A549 (cell line): Measurements from ENCODE around the gene PODNL1. TPM values are rescaled to one million over a fixed set of nuclear protein-coding genes. Genes with fewer than 3 reads are reported as not detected.

Source experiments
- ATAC-seq, 2 experiments: fragments of 200-7000 bp in 1 of 2; fragments of >200 bp in 1 of 2; cut with Nextera tagmentation in 1 of 2; cut with Tn5 transposase in 1 of 2; 3 replicates each; pipeline versions ENCODE4 v1.8.0 to v1.9.1; 2018 to 2020; ENCODE audit warnings: mild to moderate bottlenecking in 1 of 2, moderate library complexity in 1 of 2
- CTCF ChIA-PET: fragments of 300-600 bp; sonication (Branson Sonifier 250); formaldehyde crosslinking; extraction: SDS; loops from one replicate; lab custom pipeline; 2021; ENCODE audit warnings: antibody characterized with exemption, inconsistent platforms; lab: Yijun Ruan, JAX
- POLR2A ChIA-PET: fragments of 350-600 bp; formaldehyde crosslinking; extraction: SDS; loops from one replicate; lab custom pipeline; 2021; ENCODE audit warnings: antibody characterized with exemption, inconsistent platforms; lab: Yijun Ruan, JAX
- DNase-seq, 2 experiments: peaks; one replicate each; pipeline versions ENCODE4 v3.0.0 to v3.0.0-alpha.2; 2011 to 2016; ENCODE audit warnings: low read depth in 1 of 2, low spot score in 1 of 2
- FAIRE-seq: peaks from 2 replicates; lab custom pipeline; 2011; peaks lifted over from hg19 to GRCh38; lab: Jason Lieb, UNC
- H3K27ac ChIP-seq, 2 experiments: fragments of >200 bp; sonication (Bioruptor Twin); formaldehyde crosslinking; 3 replicates each; pipeline ENCODE4 v1.5.1; 2016 to 2017
- H3K4me1 ChIP-seq: fragments of >200 bp; sonication (Bioruptor Twin); formaldehyde crosslinking; 3 replicates; pipeline ENCODE4 v1.6.1; 2016
- H3K4me2 ChIP-seq: fragments of >200 bp; sonication (Bioruptor Twin); formaldehyde crosslinking; 3 replicates; pipeline ENCODE4 v1.6.1; 2016
- H3K4me3 ChIP-seq: fragments of >200 bp; sonication (Bioruptor Twin); formaldehyde crosslinking; 3 replicates; pipeline ENCODE4 v1.5.1; 2016
- H3K9me3 ChIP-seq: fragments of >200 bp; sonication (Bioruptor Twin); formaldehyde crosslinking; 3 replicates; pipeline ENCODE4 v1.6.1; 2016
- ATOH8 ChIP-seq: fragments of 250-450 bp; sonication (Bioruptor Pico); IDR thresholded peaks from 2 replicates; pipeline ENCODE4 v1.5.0; 2020; ENCODE audit warnings: low read depth, mild to moderate bottlenecking, moderate library complexity
- CBX8 ChIP-seq: fragments of 200-600 bp; sonication (generic); IDR thresholded peaks from 2 replicates; pipeline ENCODE4 v1.6.1; 2016
- CHD2 ChIP-seq: fragments of 150-350 bp; IDR thresholded peaks from 2 replicates; pipeline ENCODE4 v1.6.1; 2014; ENCODE audit warnings: low read length; ENCODE audit not compliant: partially characterized antibody
- CHD4 ChIP-seq: fragments of 200-600 bp; sonication (generic); IDR thresholded peaks from 2 replicates; pipeline ENCODE4 v1.6.1; 2016; ENCODE audit warnings: antibody characterized with exemption, mild to moderate bottlenecking, borderline replicate concordance
- CTCF ChIP-seq: fragments of >200 bp; sonication (Bioruptor Twin); formaldehyde crosslinking; IDR thresholded peaks from 3 replicates; pipeline ENCODE4 v1.5.1; 2016
- E2F6 ChIP-seq: IDR thresholded peaks from 2 replicates; pipeline ENCODE4 v1.6.1; 2012; ENCODE audit warnings: low read depth, borderline replicate concordance
- EHMT2 ChIP-seq: fragments of 200-600 bp; sonication (generic); IDR thresholded peaks from 2 replicates; pipeline ENCODE4 v1.6.1; 2016; ENCODE audit warnings: antibody characterized with exemption, low read depth, mild to moderate bottlenecking, moderate library complexity
- ESRRA ChIP-seq: fragments of 150-350 bp; IDR thresholded peaks from 2 replicates; pipeline ENCODE4 v1.6.1; 2014; ENCODE audit warnings: mild to moderate bottlenecking, low read length, borderline replicate concordance
- FOSB ChIP-seq: fragments of 250-450 bp; sonication (Bioruptor Pico); IDR thresholded peaks from 2 replicates; pipeline ENCODE4 v1.5.0; 2020; ENCODE audit warnings: mild to moderate bottlenecking, moderate library complexity
- HEYL ChIP-seq: fragments of 250-450 bp; sonication (Bioruptor Pico); IDR thresholded peaks from 2 replicates; pipeline ENCODE4 v1.8.0; 2021; ENCODE audit warnings: mild to moderate bottlenecking, moderate library complexity
- HOXB5 ChIP-seq: fragments of 250-450 bp; sonication (Bioruptor Pico); IDR thresholded peaks from 2 replicates; pipeline ENCODE4 v1.5.0; 2020; ENCODE audit warnings: mild to moderate bottlenecking, moderate library complexity
- JUNB ChIP-seq: fragments of >200 bp; sonication (Bioruptor Twin); formaldehyde crosslinking; IDR thresholded peaks from 2 replicates; pipeline ENCODE4 v1.6.1; 2016
- MAFK ChIP-seq: fragments of 450-650 bp; IDR thresholded peaks from 2 replicates; pipeline ENCODE4 v1.6.1; 2014; ENCODE audit not compliant: partially characterized antibody
- NPAS2 ChIP-seq: fragments of 250-450 bp; sonication (Bioruptor Pico); IDR thresholded peaks from 2 replicates; pipeline ENCODE4 v1.8.0; 2022; ENCODE audit warnings: mild to moderate bottlenecking, moderate library complexity, borderline replicate concordance
- PHF8 ChIP-seq: fragments of 200-600 bp; sonication (generic); IDR thresholded peaks from 2 replicates; pipeline ENCODE4 v1.6.1; 2016; ENCODE audit warnings: low read depth, mild to moderate bottlenecking, antibody characterized with exemption, moderate library complexity, borderline replicate concordance
- RARB ChIP-seq: fragments of 250-450 bp; sonication (Bioruptor Pico); IDR thresholded peaks from 2 replicates; pipeline ENCODE4 v1.8.0; 2021; ENCODE audit warnings: mild to moderate bottlenecking, moderate library complexity
- RCOR1 ChIP-seq: fragments of 150-350 bp; IDR thresholded peaks from 2 replicates; pipeline ENCODE4 v1.6.1; 2014; ENCODE audit warnings: antibody characterized with exemption, low read length, low read depth
- RFX5 ChIP-seq: fragments of 450-650 bp; IDR thresholded peaks from 2 replicates; pipeline ENCODE4 v1.7.1; 2014; ENCODE audit warnings: antibody characterized with exemption, mild to moderate bottlenecking, moderate library complexity
- RNF2 ChIP-seq: fragments of 200-600 bp; sonication (generic); IDR thresholded peaks from 2 replicates; pipeline ENCODE4 v1.6.1; 2016; ENCODE audit warnings: low read depth, mild to moderate bottlenecking, antibody characterized with exemption, moderate library complexity, borderline replicate concordance
- SMC3 ChIP-seq: fragments of >200 bp; sonication (Bioruptor Twin); formaldehyde crosslinking; IDR thresholded peaks from 3 replicates; pipeline ENCODE4 v1.6.1; 2018; ENCODE audit warnings: inconsistent platforms
- TFCP2L1 ChIP-seq: fragments of 250-450 bp; sonication (Bioruptor Pico); IDR thresholded peaks from 2 replicates; pipeline ENCODE4 v1.5.0; 2021; ENCODE audit warnings: mild to moderate bottlenecking
- ZFP36 ChIP-seq: fragments of 450-650 bp; IDR thresholded peaks from 2 replicates; pipeline ENCODE4 v1.6.1; 2014; ENCODE audit warnings: borderline replicate concordance; ENCODE audit not compliant: partially characterized antibody
- ZNF302 ChIP-seq: fragments of 250-450 bp; sonication (Bioruptor Pico); IDR thresholded peaks from 2 replicates; pipeline ENCODE4 v1.9.0; 2021; ENCODE audit warnings: inconsistent platforms, mild to moderate bottlenecking, moderate library complexity
- WGBS: methylation state at CpG from one replicate; pipeline ENCODE4 v1.1.6; 2017; ENCODE audit errors: missing lambda C conversion rate; 5-methylcytosine and 5-hydroxymethylcytosine counted together
- polyA plus RNA-seq, 4 experiments: library from polyadenylated mRNA; depleted of rRNA in 3 of 4; stranded (reverse); fragments of >200 nt; fragmentation: RNase III in 1 of 4; extraction: RNeasy Plus Mini Kit Qiagen cat#74134 plus additional on column Dnase treatment in 1 of 4; gene quantifications; 2 replicates in 3 of 4; 3 replicates in 1 of 4; pipeline ENCODE4 v1.2.3, GENCODE V29; 2011 to 2017

Gene PODNL1
- polyA plus RNA-seq, 2 of the 4 experiments (the other 2 are of a cell fraction), result 0.79 to 1.3 TPM

GRCh38 chr19:13959962-13960862 is 22.0 kb upstream of the PODNL1 start:
- CTCF ChIA-PET, result interaction anchor here (0.6 to 2.3 kb wide), 5 partner anchors 7 to 186 kb away, joined by 4 to 5 read pairs (median 4); partner anchors contain the start of gene C19orf53

GRCh38 chr19:13959141-13959961 is 21.1 kb upstream of the PODNL1 start:
- Histone ChIP-seq H3K4me3 (no peak overlapping the region), H3K4me2 (no peak overlapping the region), H3K27ac (no peak overlapping the region), H3K9me3 (no peaks in the 10 kb centered on the region), H3K4me1 (no peaks in the 10 kb centered on the region)
- no peak for DNase-seq
- TF ChIP-seq PHF8 (no peak), ATOH8 (CRISPR knock-in tag) (no peak), EHMT2 (no peak), CHD4 (no peak), FOSB (CRISPR knock-in tag) (no peak), ESRRA (no peak), RFX5 (no peak), MAFK (no peak), HOXB5 (no peak), ZNF302 (CRISPR knock-in tag) (no peak), CBX8 (no peak), TFCP2L1 (no peak), CHD2 (no peak), JUNB (no peak), RCOR1 (no peak), CTCF (no peak), E2F6 (no peak)
- CTCF ChIA-PET, result interaction anchor here (0.8 to 1.6 kb wide), 4 partner anchors 13 to 100 kb away, joined by 3 to 5 read pairs (median 4); no protein-coding TSS in a partner anchor
- 95% methylated on average over 13 of the region's 41 CpGs for WGBS
- ATAC-seq, result no peak
- FAIRE-seq, result no peak
- POLR2A ChIA-PET, result no interaction called here

More at GRCh38 chr19:13959962-13960862, 22.0 kb upstream of the PODNL1 start:
- Histone ChIP-seq H3K4me1 (no peaks in the 10 kb centered on the region), H3K4me2 (no peak overlapping the region), H3K4me3 (no peak overlapping the region), H3K9me3 (no peaks in the 10 kb centered on the region), H3K27ac (no peak overlapping the region)
- TF ChIP-seq SMC3, result no peak
- no peak for TF ChIP-seq RNF2
- TF ChIP-seq MAFK, result no peak
- no peak for TF ChIP-seq ATOH8 (CRISPR knock-in tag)
- no peak for TF ChIP-seq NPAS2 (CRISPR knock-in tag)
- no peak for TF ChIP-seq CBX8
- no peak for TF ChIP-seq ZFP36
- TF ChIP-seq RFX5, result no peak
- no peak for TF ChIP-seq CHD4
- no peak for TF ChIP-seq RARB (CRISPR knock-in tag)
- TF ChIP-seq ZNF302 (CRISPR knock-in tag), result no peak
- TF ChIP-seq HEYL (CRISPR knock-in tag), result no peak
- 95% methylated on average over 15 of the region's 27 CpGs for WGBS
- DNase-seq (peak in 1 of 2 experiments; percentile 49), ATAC-seq (peak; percentile 37 to 69; a peak in 5 of 6 replicates), FAIRE-seq (no peak)
- POLR2A ChIA-PET, result interaction anchor here (1.0 kb wide), 1 partner anchor 8 kb away, joined by 3 read pairs; the partner anchor contains the start of gene DCAF15
